Endodermal cell (in vitro differentiated cells): ENCODE results near the gene MYLK3. TPM values are rescaled to one million over a fixed set of nuclear protein-coding genes. Genes with fewer than 3 reads are reported as not detected.

ENCODE experiments used
- DNase-seq: peaks from one replicate; pipeline ENCODE4 v3.0.0-alpha.2; 2017
- H3K27ac ChIP-seq: 2 replicates; pipeline ENCODE4 v1.5.1; 2013; ENCODE audit warnings: mild to moderate bottlenecking, low read depth, low read length, moderate library complexity
- H3K27me3 ChIP-seq: 2 replicates; pipeline ENCODE4 v1.6.1; 2013; ENCODE audit warnings: mild to moderate bottlenecking, low read length, moderate library complexity; ENCODE audit not compliant: insufficient read depth, control insufficient read depth, poor library complexity, severe bottlenecking
- H3K36me3 ChIP-seq: 2 replicates; pipeline ENCODE4 v1.7.0; 2013; ENCODE audit warnings: mild to moderate bottlenecking, low read length, moderate library complexity; ENCODE audit not compliant: control insufficient read depth, insufficient read depth
- H3K4me1 ChIP-seq: one replicate; pipeline ENCODE4 v1.7.0; 2013; ENCODE audit warnings: low read length; ENCODE audit not compliant: control insufficient read depth, insufficient read depth
- H3K4me3 ChIP-seq: 2 replicates; pipeline ENCODE4 v1.5.1; 2013; ENCODE audit warnings: mild to moderate bottlenecking, low read length, moderate library complexity
- H3K9ac ChIP-seq: 2 replicates; pipeline ENCODE4 v1.6.1; 2013; ENCODE audit warnings: mild to moderate bottlenecking, low read length, moderate library complexity; ENCODE audit not compliant: poor library complexity, severe bottlenecking; ENCODE audit errors: extremely low read depth
- H3K9me3 ChIP-seq: 2 replicates; pipeline ENCODE4 v1.6.1; 2013; ENCODE audit warnings: mild to moderate bottlenecking, low read length, moderate library complexity; ENCODE audit not compliant: control insufficient read depth
- H3K27ac Mint-ChIP-seq: 2 replicates; pipeline ENCODE4 v1.8.0; 2020; ENCODE audit warnings: mixed read lengths
- H3K27me3 Mint-ChIP-seq: 2 replicates; pipeline ENCODE4 v1.8.0; 2021; ENCODE audit warnings: mild to moderate bottlenecking, mixed read lengths; ENCODE audit not compliant: insufficient read depth
- H3K36me3 Mint-ChIP-seq: 2 replicates; pipeline ENCODE4 v1.8.0; 2020; ENCODE audit warnings: low read depth, mixed read lengths
- H3K4me1 Mint-ChIP-seq: 2 replicates; pipeline ENCODE4 v1.8.0; 2020; ENCODE audit warnings: mixed read lengths
- H3K4me3 Mint-ChIP-seq: 2 replicates; pipeline ENCODE4 v1.8.0; 2020; ENCODE audit warnings: mild to moderate bottlenecking, moderate library complexity, mixed read lengths
- H3K9me3 Mint-ChIP-seq: 2 replicates; pipeline ENCODE4 v1.8.0; 2020; ENCODE audit warnings: mild to moderate bottlenecking, mixed read lengths
- CTCF ChIP-seq: fragments of 200-600 bp; sonication (generic); conservative IDR thresholded peaks from 2 replicates; pipeline ENCODE4 v1.5.0; 2021; ENCODE audit warnings: antibody characterized with exemption, mild to moderate bottlenecking
- WGBS, 2 experiments: methylation state at CpG; one replicate each; pipeline versions ENCODE4 v1.1.5 to v1.1.7; 2013; ENCODE audit warnings: missing lambda C conversion rate in 2 of 2, mixed read lengths in 1 of 2; ENCODE audit not compliant: insufficient coverage in 1 of 2, insufficient read length in 1 of 2; 5-methylcytosine and 5-hydroxymethylcytosine counted together
- total RNA-seq, 2 donors: library from RNA; stranded (reverse); fragmentation: NEBNext Ultra II Directional in 1 of 2; extraction: Animal tissue kit (Norgen Biotek cat#: 25700) in 1 of 2; gene quantifications; 2 replicates in 1 of 2; 3 replicates in 1 of 2; pipeline ENCODE4 v1.2.1, GENCODE V29; 2021

Gene MYLK3
- total RNA-seq, 2 donors from 2014 or later, result 2.3 to 4.0 TPM

- peaks cover 10% of the 10 kb centered on the region for H3K4me1 ChIP-seq
- peak within 1 kb of the TSS; percentile 96 for H3K27ac ChIP-seq
- peaks cover 27% of the 10 kb centered on the region for H3K36me3 ChIP-seq
- 0% methylated on average over 37 to 79 of the region's 79 CpGs for WGBS, 2 experiments
- peak within 1 kb of the TSS; percentile 99 for H3K4me3 ChIP-seq
- peak; percentile 98 for DNase-seq
- H3K9ac ChIP-seq, result peak within 1 kb of the TSS; percentile 89
- Mint-ChIP-seq H3K4me1 (peaks cover 27% of the 10 kb centered on the region), H3K9me3 (no peaks in the 10 kb centered on the region), H3K36me3 (peaks cover 30% of the 10 kb centered on the region), H3K27me3 (no peaks in the 10 kb centered on the region), H3K27ac (no peak within 1 kb of the TSS), H3K4me3 (no peak within 1 kb of the TSS)
- H3K27me3 ChIP-seq, result no peaks in the 10 kb centered on the region
- H3K9me3 ChIP-seq, result no peaks in the 10 kb centered on the region
- TF ChIP-seq CTCF, result peak; percentile 76
These were observed 58.5 kb downstream of the MYLK3 start, which contains the start of gene ORC6 for GRCh38 chr16:46689365-46690280. Gene ORC6, plus strand, starts transcription at chr16:46689659. Its CDS starts 47 bp downstream, at chr16:46689706.

- Mint-ChIP-seq H3K4me3 (no peak within 1 kb of the TSS), H3K27me3 (no peaks in the 10 kb centered on the region), H3K4me1 (peaks cover 34% of the 10 kb centered on the region), H3K36me3 (peaks cover 28% of the 10 kb centered on the region), H3K27ac (no peak within 1 kb of the TSS), H3K9me3 (no peaks in the 10 kb centered on the region)
- Histone ChIP-seq H3K27me3 (no peaks in the 10 kb centered on the region), H3K4me3 (peak within 1 kb of the TSS; percentile 99), H3K9me3 (no peaks in the 10 kb centered on the region), H3K9ac (peak within 1 kb of the TSS; percentile 89), H3K36me3 (peaks cover 25% of the 10 kb centered on the region), H3K27ac (peak within 1 kb of the TSS; percentile 96), H3K4me1 (peaks cover 10% of the 10 kb centered on the region)
- TF ChIP-seq CTCF, result peak; percentile 74
- 0% methylated on average over 23 to 54 of the region's 54 CpGs for WGBS, 2 experiments
- DNase-seq, result peak; percentile 100
These were observed 59.3 kb downstream of the MYLK3 start, which contains the start of gene VPS35 for GRCh38 chr16:46688654-46689364. Gene VPS35, minus strand, starts transcription at chr16:46689178. Its CDS starts 45 bp downstream, at chr16:46689133.

GRCh38 chr16:46688101-46688653 is 60.0 kb downstream of the MYLK3 start:
- Histone ChIP-seq H3K4me1 (peaks cover 8% of the 10 kb centered on the region), H3K9me3 (no peaks in the 10 kb centered on the region), H3K27me3 (no peaks in the 10 kb centered on the region), H3K9ac (peak overlapping the region; percentile 89), H3K36me3 (peaks cover 26% of the 10 kb centered on the region), H3K27ac (peak overlapping the region; percentile 96), H3K4me3 (peak overlapping the region; percentile 99)
- Mint-ChIP-seq H3K27ac (no peak overlapping the region), H3K27me3 (no peaks in the 10 kb centered on the region), H3K4me3 (no peak overlapping the region), H3K9me3 (no peaks in the 10 kb centered on the region), H3K4me1 (peaks cover 33% of the 10 kb centered on the region), H3K36me3 (peaks cover 25% of the 10 kb centered on the region)
- DNase-seq, result no peak
- TF ChIP-seq CTCF, result no peak
- 3 to 10% methylated on average over 12 to 14 of the region's 14 CpGs for WGBS, 2 experiments
